Peyer's patch (tissue), 4 donors: ENCODE measurements around the gene SLC4A2. TPM values are rescaled to one million over a fixed set of nuclear protein-coding genes. Genes with fewer than 3 reads are reported as not detected.

Experiments used
- DNase-seq, 3 donors: peaks; one replicate each; pipeline ENCODE4 v3.0.0-alpha.2; 2017 to 2019
- H3K27ac ChIP-seq, 4 donors: fragments of 200-600 bp; sonication (generic); one replicate each; pipeline ENCODE4 v1.5.1; 2016 to 2019
- H3K27me3 ChIP-seq, 2 donors: fragments of 200-600 bp; sonication (generic); one replicate each; pipeline ENCODE4 v1.5.1; 2019
- H3K36me3 ChIP-seq, 3 donors: fragments of 200-600 bp; sonication (generic); one replicate each; pipeline ENCODE4 v1.5.1; 2016 to 2019
- H3K4me1 ChIP-seq, 4 donors: fragments of 200-600 bp; sonication (generic); one replicate each; pipeline ENCODE4 v1.5.1; 2016 to 2019
- H3K4me3 ChIP-seq, 4 donors: fragments of 200-600 bp; sonication (generic); 1 replicate in 3 of 4; 2 replicates in 1 of 4; pipeline ENCODE4 v1.5.1; 2016 to 2019; ENCODE audit warnings: mild to moderate bottlenecking in 1 of 4
- H3K9me3 ChIP-seq, 4 donors: fragments of 200-600 bp; sonication (generic); one replicate each; pipeline ENCODE4 v1.5.1; 2016 to 2019; ENCODE audit warnings: mild to moderate bottlenecking in 1 of 4
- POLR2A ChIP-seq, 2 donors: fragments of 450-650 bp; IDR thresholded peaks; one replicate each; pipeline ENCODE4 v1.5.1; 2017; ENCODE audit warnings: antibody characterized with exemption in 2 of 2, mild to moderate bottlenecking in 2 of 2, moderate library complexity in 2 of 2
- total RNA-seq, 4 donors: library from RNA; depleted of rRNA; stranded (reverse); fragments of >200 nt; gene quantifications; one replicate each; pipeline ENCODE4 v1.1.0, GENCODE V29; 2016
- TF ChIP-seq, protein P1 (sequence below), 6 experiments: fragments of 450-650 bp in 4 of 6; fragments of 200-600 bp in 2 of 6; sonication (generic) in 1 of 6; IDR thresholded peaks; one replicate each; pipeline ENCODE4 v1.5.1; 2017 to 2019; ENCODE audit warnings: antibody characterized with exemption in 6 of 6, mild to moderate bottlenecking in 3 of 6, moderate library complexity in 1 of 6

Gene SLC4A2
- total RNA-seq, 4 donors from 2014 or later = 101 to 143 (median 121) TPM

DNA sequence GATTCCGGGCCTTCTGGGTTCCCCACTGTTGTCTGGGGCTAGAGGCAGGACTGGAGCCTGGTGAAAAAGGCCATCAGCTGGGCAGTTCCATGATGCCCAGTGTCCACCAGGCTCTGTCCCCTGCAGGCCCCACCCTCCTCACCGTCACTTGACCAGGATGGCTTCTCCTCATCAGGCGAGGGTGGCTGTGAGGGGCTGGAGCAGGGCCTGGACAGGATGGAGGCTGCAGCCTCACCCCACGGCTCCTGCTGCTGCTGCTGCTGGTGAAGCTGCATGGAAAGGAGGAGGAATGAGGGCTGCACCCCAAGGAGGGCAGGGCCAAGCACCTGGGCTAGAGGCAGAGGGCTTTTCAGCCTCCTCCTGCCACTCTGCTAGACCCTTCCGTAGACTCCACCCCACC lies 43.4 kb upstream of the SLC4A2 start:
- H3K27ac ChIP-seq = no peak overlapping the region
- no peaks in the 10 kb centered on the region for H3K27me3 ChIP-seq
- peaks cover 6 to 43% (median 17%) of the 10 kb centered on the region in 4 donors for H3K4me1 ChIP-seq

DNA sequence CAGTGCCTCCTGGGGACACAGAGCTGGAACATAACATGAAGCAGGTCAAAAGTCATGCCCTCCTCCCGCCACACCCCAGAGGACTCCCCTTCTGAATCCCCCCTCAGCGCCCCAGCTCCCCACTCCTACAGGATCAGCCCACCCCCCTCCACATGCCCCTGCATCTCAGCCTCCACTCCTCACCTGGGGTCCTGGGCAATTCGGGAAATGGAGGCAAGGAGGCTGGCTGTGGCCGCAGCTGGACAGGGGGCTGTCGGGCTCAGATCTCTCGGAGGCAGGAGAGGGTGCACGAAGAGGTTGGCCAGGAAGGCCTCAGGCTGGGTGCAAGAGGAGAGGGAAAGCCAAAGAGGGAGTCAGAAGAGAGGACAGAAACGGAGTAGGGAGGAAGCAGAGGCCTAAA lies 42.9 kb upstream of the SLC4A2 start:
- H3K9me3 ChIP-seq = no peaks in the 10 kb centered on the region
- H3K27me3 ChIP-seq = no peaks in the 10 kb centered on the region
- H3K36me3 ChIP-seq = no peaks in the 10 kb centered on the region
- TF ChIP-seq, protein P1, sequence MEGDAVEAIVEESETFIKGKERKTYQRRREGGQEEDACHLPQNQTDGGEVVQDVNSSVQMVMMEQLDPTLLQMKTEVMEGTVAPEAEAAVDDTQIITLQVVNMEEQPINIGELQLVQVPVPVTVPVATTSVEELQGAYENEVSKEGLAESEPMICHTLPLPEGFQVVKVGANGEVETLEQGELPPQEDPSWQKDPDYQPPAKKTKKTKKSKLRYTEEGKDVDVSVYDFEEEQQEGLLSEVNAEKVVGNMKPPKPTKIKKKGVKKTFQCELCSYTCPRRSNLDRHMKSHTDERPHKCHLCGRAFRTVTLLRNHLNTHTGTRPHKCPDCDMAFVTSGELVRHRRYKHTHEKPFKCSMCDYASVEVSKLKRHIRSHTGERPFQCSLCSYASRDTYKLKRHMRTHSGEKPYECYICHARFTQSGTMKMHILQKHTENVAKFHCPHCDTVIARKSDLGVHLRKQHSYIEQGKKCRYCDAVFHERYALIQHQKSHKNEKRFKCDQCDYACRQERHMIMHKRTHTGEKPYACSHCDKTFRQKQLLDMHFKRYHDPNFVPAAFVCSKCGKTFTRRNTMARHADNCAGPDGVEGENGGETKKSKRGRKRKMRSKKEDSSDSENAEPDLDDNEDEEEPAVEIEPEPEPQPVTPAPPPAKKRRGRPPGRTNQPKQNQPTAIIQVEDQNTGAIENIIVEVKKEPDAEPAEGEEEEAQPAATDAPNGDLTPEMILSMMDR (IDR thresholded peaks at IDR 0.05) = no peak
- no peak for TF ChIP-seq POLR2A (IDR thresholded peaks at IDR 0.05)
- no peak overlapping the region for H3K27ac ChIP-seq
- no peak for DNase-seq
- no peak overlapping the region for H3K4me3 ChIP-seq
- H3K4me1 ChIP-seq = peaks cover 6 to 43% (median 17%) of the 10 kb centered on the region in 4 donors

More for the DNA sequence above, 43.4 kb upstream of the SLC4A2 start:
- H3K36me3 ChIP-seq = no peaks in the 10 kb centered on the region
- DNase-seq = no peak
- H3K9me3 ChIP-seq = no peaks in the 10 kb centered on the region
- TF ChIP-seq POLR2A (IDR thresholded peaks at IDR 0.05) = no peak
- TF ChIP-seq, protein P1 (IDR thresholded peaks at IDR 0.05) = no peak
- no peak overlapping the region for H3K4me3 ChIP-seq

- Histone ChIP-seq H3K4me3 (no peak overlapping the region), H3K27me3 (no peaks in the 10 kb centered on the region), H3K27ac (no peak overlapping the region), H3K36me3 (no peaks in the 10 kb centered on the region), H3K4me1 (peaks cover 6 to 43% (median 17%) of the 10 kb centered on the region in 4 donors), H3K9me3 (no peaks in the 10 kb centered on the region)
- no peak for DNase-seq
- no peak for TF ChIP-seq POLR2A (IDR thresholded peaks at IDR 0.05)
- TF ChIP-seq, protein P1 (IDR thresholded peaks at IDR 0.05) = no peak
These were observed 42.4 kb upstream of the SLC4A2 start for GRCh38 chr7:151016942-151017341.

- Histone ChIP-seq H3K36me3 (no peaks in the 10 kb centered on the region), H3K27ac (peak overlapping the region in 1 of 4 donors; percentile 3), H3K4me3 (peak overlapping the region in 1 of 4 donors; percentile 43), H3K9me3 (no peaks in the 10 kb centered on the region), H3K4me1 (peaks cover 6 to 38% (median 17%) of the 10 kb centered on the region in 4 donors), H3K27me3 (no peaks in the 10 kb centered on the region)
- no peak for DNase-seq
- TF ChIP-seq, protein P1 (IDR thresholded peaks at IDR 0.05) = no peak
- TF ChIP-seq POLR2A (IDR thresholded peaks at IDR 0.05) = no peak
These were observed 41.9 kb upstream of the SLC4A2 start for GRCh38 chr7:151017370-151017952.

- DNase-seq = peak; percentile 75 to 89 (median 81)
- TF ChIP-seq, protein P1 (IDR thresholded peaks at IDR 0.05) = peak; percentile 62 to 94 (median 86)
- TF ChIP-seq POLR2A (IDR thresholded peaks at IDR 0.05) = no peak
- no peaks in the 10 kb centered on the region for H3K27me3 ChIP-seq
- no peaks in the 10 kb centered on the region for H3K36me3 ChIP-seq
- H3K9me3 ChIP-seq = no peaks in the 10 kb centered on the region
- peak overlapping the region in 1 of 4 donors; percentile 3 for H3K27ac ChIP-seq
- peaks cover 6 to 32% (median 17%) of the 10 kb centered on the region in 4 donors for H3K4me1 ChIP-seq
- H3K4me3 ChIP-seq = peak overlapping the region in 3 of 4 donors; percentile 36 to 43 (median 41)
These were observed 41.4 kb upstream of the SLC4A2 start for GRCh38 chr7:151017953-151018420.
